ENCODE measurements around the gene OR6A2.

The OR6A2 gene

DNA sequence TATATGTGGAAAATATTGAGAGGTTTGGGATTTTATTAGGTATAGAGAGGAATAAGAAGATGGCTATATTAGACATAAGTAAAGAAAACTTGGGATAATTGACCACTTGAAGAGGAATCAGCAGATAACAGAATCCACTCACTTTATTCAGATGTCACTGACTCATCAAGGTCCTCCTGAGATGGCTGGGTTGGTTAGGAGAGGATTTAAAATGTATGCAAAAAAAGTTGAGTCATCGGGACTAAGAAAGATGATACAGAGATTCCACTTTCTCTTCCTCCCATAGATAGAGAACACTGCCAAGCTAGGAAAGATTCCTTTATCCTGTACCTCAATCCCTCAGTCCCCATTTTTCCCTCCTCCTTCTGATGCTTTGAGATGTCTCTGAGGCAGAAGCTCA, at the start of gene OR6A2:
Gene OR6A2, minus strand, starts transcription at position 288 of the 400 bp plus-strand sequence. CDS start 3,981 bp downstream, outside the sequence.
- Histone ChIP-seq H3K36me3 (ENCODE audit: control insufficient read depth, insufficient read depth, low read length) (no peaks in the 10 kb centered on the region), H3K27me3 (ENCODE audit: control insufficient read depth, insufficient read depth, low read length) (no peaks in the 10 kb centered on the region), H3K4me1 (ENCODE audit: control insufficient read depth, insufficient read depth, low read length) (no peaks in the 10 kb centered on the region), H3K9me3 (ENCODE audit: control insufficient read depth, insufficient read depth, low read length) (peaks cover 9% of the 10 kb centered on the region), H3K9ac (ENCODE audit: low read depth, low read length) (no peak within 1 kb of the TSS), H3K4me3 (ENCODE audit: low read depth, low read length) (no peak within 1 kb of the TSS)

DNA sequence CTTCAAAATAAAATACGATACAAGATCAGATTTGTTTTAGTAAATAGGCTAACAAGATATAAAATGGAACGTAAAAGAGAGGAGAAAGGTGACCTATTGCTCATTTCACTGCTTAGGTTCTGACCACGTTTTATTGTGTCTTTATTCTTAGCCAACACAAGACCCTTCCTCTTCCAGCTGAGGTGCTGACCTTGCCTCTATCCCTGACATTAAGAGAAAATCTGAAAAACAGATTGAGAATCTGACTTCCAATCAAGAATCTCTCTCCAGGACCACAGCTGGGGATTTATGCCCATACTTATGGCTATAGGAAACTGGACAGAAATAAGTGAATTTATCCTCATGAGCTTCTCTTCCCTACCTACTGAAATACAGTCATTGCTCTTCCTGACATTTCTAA, 45.9 kb upstream of the OR6A2 start, which contains the start of gene OR10A5:
Gene OR10A5, plus strand, starts transcription at position 301 of the 400 bp plus-strand sequence. Its CDS starts 0 bp downstream, at position 301.
- H3K27me3 ChIP-seq (ENCODE audit: control insufficient read depth, insufficient read depth, low read length), result no peaks in the 10 kb centered on the region
- peaks cover 8% of the 10 kb centered on the region for H3K4me1 ChIP-seq (ENCODE audit: control insufficient read depth, insufficient read depth, low read length)
- no peaks in the 10 kb centered on the region for H3K9me3 ChIP-seq (ENCODE audit: control insufficient read depth, insufficient read depth, low read length)
- no peak within 1 kb of the TSS for H3K9ac ChIP-seq (ENCODE audit: low read depth, low read length)
- H3K36me3 ChIP-seq (ENCODE audit: control insufficient read depth, insufficient read depth, low read length), result no peaks in the 10 kb centered on the region
- no peak within 1 kb of the TSS for H3K4me3 ChIP-seq (ENCODE audit: low read depth, low read length)

DNA sequence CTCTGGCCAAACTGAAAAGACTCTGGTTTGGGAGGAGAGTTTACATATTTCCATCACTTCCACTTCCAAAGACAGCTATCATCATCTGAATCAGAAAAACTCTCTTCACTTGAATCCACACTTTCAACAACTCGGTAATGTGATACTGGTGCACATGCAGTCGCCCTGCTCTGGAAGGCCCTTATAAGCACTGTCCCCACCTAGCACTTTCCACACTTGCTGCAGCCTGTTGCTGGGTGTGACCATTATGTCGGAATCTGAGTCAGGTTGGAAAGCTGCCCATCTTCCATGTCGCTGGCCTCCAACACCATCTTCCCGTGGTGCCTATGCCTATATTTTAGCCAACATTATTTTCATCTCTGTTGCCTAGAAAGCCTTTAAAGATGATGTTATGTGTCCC, 44.9 kb upstream of the OR6A2 start:
- H3K27me3 ChIP-seq (ENCODE audit: control insufficient read depth, insufficient read depth, low read length), result no peaks in the 10 kb centered on the region
- H3K4me3 ChIP-seq (ENCODE audit: low read depth, low read length), result no peak overlapping the region
- H3K9ac ChIP-seq (ENCODE audit: low read depth, low read length), result no peak overlapping the region
- no peaks in the 10 kb centered on the region for H3K36me3 ChIP-seq (ENCODE audit: control insufficient read depth, insufficient read depth, low read length)
- H3K9me3 ChIP-seq (ENCODE audit: control insufficient read depth, insufficient read depth, low read length), result no peaks in the 10 kb centered on the region
- H3K4me1 ChIP-seq (ENCODE audit: control insufficient read depth, insufficient read depth, low read length), result peaks cover 8% of the 10 kb centered on the region

DNA sequence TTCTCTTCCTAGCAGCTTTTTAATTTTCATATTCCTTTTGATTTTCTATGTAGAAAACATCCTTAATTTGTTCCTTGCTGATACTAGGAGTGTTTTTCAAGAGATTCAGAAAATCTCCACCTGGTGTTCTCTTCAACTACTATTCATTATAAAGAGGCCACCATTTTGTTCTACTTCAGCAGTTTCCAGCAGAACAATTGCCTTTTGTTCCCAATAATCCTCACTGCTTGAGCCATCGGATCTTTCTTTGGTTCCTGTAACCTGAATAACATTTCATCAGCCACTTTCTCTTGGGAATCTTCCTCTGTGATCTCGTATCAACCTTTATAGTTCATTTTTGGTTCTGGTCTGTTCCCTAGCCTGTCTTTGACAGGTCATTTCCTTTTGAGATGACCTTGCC, 44.2 kb upstream of the OR6A2 start:
- no peaks in the 10 kb centered on the region for H3K27me3 ChIP-seq (ENCODE audit: control insufficient read depth, insufficient read depth, low read length)
- H3K9me3 ChIP-seq (ENCODE audit: control insufficient read depth, insufficient read depth, low read length), result no peaks in the 10 kb centered on the region
- H3K9ac ChIP-seq (ENCODE audit: low read depth, low read length), result no peak overlapping the region
- H3K4me3 ChIP-seq (ENCODE audit: low read depth, low read length), result no peak overlapping the region
- peaks cover 8% of the 10 kb centered on the region for H3K4me1 ChIP-seq (ENCODE audit: control insufficient read depth, insufficient read depth, low read length)
- no peaks in the 10 kb centered on the region for H3K36me3 ChIP-seq (ENCODE audit: control insufficient read depth, insufficient read depth, low read length)

DNA sequence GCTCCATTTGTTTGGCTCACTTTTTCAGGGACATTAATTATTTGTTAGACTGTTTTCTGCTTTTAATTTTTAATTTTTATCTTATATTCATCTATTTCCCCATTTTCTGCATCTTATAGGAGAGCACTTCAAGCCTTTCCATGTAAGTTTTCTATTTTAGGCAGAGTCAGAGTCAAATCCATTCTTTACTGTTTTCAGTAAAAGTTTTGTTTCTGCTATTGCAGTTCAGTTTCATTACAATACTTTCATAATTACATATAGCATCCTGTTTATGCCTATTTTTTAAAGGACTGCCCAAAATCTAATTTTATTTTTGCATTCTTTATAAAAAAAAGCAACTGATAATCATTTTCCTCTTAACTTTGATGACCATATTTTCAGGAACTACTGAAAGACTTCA, 42.2 kb upstream of the OR6A2 start:
- no peak overlapping the region for H3K4me3 ChIP-seq (ENCODE audit: low read depth, low read length)
- no peaks in the 10 kb centered on the region for H3K9me3 ChIP-seq (ENCODE audit: control insufficient read depth, insufficient read depth, low read length)
- no peaks in the 10 kb centered on the region for H3K27me3 ChIP-seq (ENCODE audit: control insufficient read depth, insufficient read depth, low read length)
- H3K36me3 ChIP-seq (ENCODE audit: control insufficient read depth, insufficient read depth, low read length), result no peaks in the 10 kb centered on the region
- H3K4me1 ChIP-seq (ENCODE audit: control insufficient read depth, insufficient read depth, low read length), result peaks cover 3% of the 10 kb centered on the region
- no peak overlapping the region for H3K9ac ChIP-seq (ENCODE audit: low read depth, low read length)

DNA sequence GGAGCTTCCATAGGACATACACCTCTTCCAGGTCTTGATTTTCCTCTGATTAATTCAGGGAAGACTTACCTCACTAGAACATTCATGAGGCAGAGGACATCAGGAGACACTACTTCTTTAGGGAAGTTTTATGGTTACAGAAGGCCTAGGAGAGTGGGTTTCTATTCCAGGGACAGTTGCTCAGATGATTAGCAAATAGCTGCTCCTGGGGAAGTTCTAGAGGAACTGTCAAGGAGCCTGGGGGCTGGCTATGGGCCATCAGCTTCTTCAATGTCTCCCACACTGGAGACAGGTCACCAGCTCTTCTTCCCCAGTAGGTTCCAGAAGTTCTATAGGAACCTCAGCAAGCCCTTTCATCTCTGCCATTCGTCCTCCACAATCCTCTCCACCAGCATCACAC, 34.5 kb upstream of the OR6A2 start:
- Histone ChIP-seq H3K9me3 (ENCODE audit: control insufficient read depth, insufficient read depth, low read length) (no peaks in the 10 kb centered on the region), H3K36me3 (ENCODE audit: control insufficient read depth, insufficient read depth, low read length) (no peaks in the 10 kb centered on the region)

DNA sequence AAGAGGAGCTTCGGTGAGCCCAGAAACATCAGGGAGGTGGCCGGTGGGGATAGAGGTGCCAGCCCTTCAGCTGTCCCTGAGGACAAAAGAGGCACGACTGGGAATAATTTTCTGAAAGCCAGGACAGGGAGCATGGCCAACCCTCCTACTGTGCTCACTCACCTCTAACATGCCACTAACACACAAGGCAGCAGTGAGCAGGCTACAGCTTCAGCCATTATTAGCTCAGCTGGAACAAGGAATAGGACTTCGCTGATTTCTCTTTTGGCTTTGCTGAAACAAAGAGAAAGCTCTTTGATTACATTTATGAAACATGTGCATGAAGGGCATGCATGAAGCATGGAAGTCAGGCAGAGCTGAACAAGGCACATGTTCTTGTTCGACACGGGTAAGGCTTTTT, 33.9 kb upstream of the OR6A2 start:
- Histone ChIP-seq H3K9me3 (ENCODE audit: control insufficient read depth, insufficient read depth, low read length) (no peaks in the 10 kb centered on the region), H3K4me1 (ENCODE audit: control insufficient read depth, insufficient read depth, low read length) (no peaks in the 10 kb centered on the region), H3K27me3 (ENCODE audit: control insufficient read depth, insufficient read depth, low read length) (no peaks in the 10 kb centered on the region), H3K4me3 (ENCODE audit: low read depth, low read length) (no peak overlapping the region), H3K9ac (ENCODE audit: low read depth, low read length) (no peak overlapping the region), H3K36me3 (ENCODE audit: control insufficient read depth, insufficient read depth, low read length) (no peaks in the 10 kb centered on the region)

More for the DNA sequence above, 34.5 kb upstream of the OR6A2 start:
- H3K4me1 ChIP-seq (ENCODE audit: control insufficient read depth, insufficient read depth, low read length), result no peaks in the 10 kb centered on the region
- H3K9ac ChIP-seq (ENCODE audit: low read depth, low read length), result no peak overlapping the region
- H3K4me3 ChIP-seq (ENCODE audit: low read depth, low read length), result no peak overlapping the region
- H3K27me3 ChIP-seq (ENCODE audit: control insufficient read depth, insufficient read depth, low read length), result no peaks in the 10 kb centered on the region

DNA sequence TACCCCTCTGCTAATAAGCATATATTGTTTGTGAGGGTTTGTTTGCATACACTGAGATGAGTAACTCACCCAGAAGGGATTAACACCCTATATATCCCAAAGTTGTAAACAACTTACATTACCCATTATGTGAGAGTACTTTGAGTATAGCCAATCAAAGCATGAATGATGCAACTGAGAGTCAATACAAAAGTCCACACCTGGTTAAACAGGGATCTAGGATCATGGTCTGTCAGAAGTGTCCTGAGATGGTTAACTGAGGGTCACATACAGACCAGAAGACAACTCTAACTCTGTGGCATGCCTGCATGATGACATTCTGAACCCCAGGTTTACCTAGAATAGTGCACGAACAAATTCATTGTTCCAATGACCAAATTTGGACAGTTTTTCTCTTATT, 28.6 kb upstream of the OR6A2 start:
- H3K36me3 ChIP-seq (ENCODE audit: control insufficient read depth, insufficient read depth, low read length), result no peaks in the 10 kb centered on the region
- no peak overlapping the region for H3K4me3 ChIP-seq (ENCODE audit: low read depth, low read length)

DNA sequence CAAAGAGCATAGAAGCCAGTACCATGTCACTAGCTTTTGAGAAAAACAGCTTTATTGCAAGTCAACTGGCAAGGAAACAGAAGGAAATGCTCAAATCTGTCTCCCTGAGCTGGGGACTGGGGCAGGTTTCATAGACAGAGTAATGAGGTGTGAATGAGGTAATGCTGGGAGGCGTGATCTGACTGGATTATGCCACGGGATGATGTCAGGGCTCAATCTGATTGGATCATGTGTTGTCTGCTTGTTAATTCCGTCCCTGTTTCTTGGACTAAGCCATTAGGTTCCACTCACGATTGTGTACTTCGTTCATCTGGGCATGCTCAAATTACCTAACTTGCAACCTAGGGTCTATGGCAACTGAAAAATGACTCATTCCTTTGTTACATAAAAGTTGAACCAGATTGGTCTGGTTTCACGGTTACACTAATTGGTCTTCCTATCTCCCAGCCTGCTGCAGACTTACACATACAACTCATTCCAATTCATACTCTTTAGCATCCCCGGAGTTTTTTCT, 25.8 kb upstream of the OR6A2 start:
- no peaks in the 10 kb centered on the region for H3K4me1 ChIP-seq (ENCODE audit: control insufficient read depth, insufficient read depth, low read length)
- no peaks in the 10 kb centered on the region for H3K27me3 ChIP-seq (ENCODE audit: control insufficient read depth, insufficient read depth, low read length)
- H3K36me3 ChIP-seq (ENCODE audit: control insufficient read depth, insufficient read depth, low read length), result no peaks in the 10 kb centered on the region
- H3K4me3 ChIP-seq (ENCODE audit: low read depth, low read length), result no peak overlapping the region
- H3K9ac ChIP-seq (ENCODE audit: low read depth, low read length), result no peak overlapping the region
- H3K9me3 ChIP-seq (ENCODE audit: control insufficient read depth, insufficient read depth, low read length), result no peaks in the 10 kb centered on the region

More for the DNA sequence above, 28.6 kb upstream of the OR6A2 start:
- H3K4me1 ChIP-seq (ENCODE audit: control insufficient read depth, insufficient read depth, low read length), result no peaks in the 10 kb centered on the region
- no peaks in the 10 kb centered on the region for H3K27me3 ChIP-seq (ENCODE audit: control insufficient read depth, insufficient read depth, low read length)
- H3K9ac ChIP-seq (ENCODE audit: low read depth, low read length), result no peak overlapping the region
- no peaks in the 10 kb centered on the region for H3K9me3 ChIP-seq (ENCODE audit: control insufficient read depth, insufficient read depth, low read length)

DNA sequence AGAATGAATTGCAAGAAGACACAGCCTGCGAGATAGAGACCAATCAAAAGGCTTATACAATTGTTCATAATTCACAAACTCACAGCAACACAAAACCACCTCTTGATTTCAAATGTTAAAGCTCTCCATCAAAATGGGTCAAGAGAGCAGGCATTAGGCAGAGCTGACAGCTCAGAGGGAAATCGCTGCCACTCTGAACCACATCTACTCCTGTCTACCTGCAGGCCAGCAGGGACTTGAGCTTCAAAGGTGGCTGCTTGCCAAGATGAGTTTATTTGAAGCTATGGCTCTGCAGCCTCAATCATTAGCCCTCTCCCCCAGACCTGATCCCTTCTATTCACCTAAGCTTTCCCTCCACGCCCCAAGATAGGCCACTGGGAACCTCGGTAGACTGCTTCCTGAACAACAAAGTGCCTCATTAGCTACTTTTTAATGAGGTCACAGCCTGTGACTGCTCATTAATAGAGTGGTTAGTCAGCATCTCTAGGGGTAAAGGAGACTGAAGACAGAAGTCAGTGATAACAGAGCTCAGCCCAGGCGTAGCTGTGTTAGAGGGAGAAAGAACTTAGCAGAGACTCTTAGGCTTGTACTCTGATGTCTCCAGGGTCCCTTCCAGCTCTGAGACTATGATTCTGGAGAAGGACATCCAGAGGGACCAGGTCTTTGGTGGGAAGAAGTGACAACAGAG, 24.8 kb upstream of the OR6A2 start:
- Histone ChIP-seq H3K36me3 (ENCODE audit: control insufficient read depth, insufficient read depth, low read length) (no peaks in the 10 kb centered on the region), H3K9me3 (ENCODE audit: control insufficient read depth, insufficient read depth, low read length) (no peaks in the 10 kb centered on the region), H3K9ac (ENCODE audit: low read depth, low read length) (no peak overlapping the region), H3K4me3 (ENCODE audit: low read depth, low read length) (no peak overlapping the region), H3K27me3 (ENCODE audit: control insufficient read depth, insufficient read depth, low read length) (no peaks in the 10 kb centered on the region), H3K4me1 (ENCODE audit: control insufficient read depth, insufficient read depth, low read length) (no peaks in the 10 kb centered on the region)

DNA sequence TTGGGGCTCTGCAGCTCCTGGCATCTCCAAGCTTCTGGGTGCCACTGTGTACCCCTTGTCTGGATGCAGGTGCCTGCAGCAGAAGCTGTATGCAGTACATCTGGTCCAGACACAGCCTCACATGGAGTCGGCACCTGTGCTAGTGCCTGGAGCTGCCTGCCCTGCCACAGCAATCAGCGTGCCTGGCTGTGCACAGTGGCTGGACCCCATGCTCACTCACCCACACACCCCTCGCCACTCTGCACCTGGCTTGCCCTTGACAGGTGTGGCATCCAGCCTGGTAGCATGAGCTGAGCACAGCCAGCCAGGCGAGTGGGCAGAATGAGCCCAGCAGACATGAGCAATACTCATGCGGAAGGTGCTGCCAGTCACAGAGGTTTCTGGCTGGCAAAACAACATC, 19.5 kb upstream of the OR6A2 start:
- Histone ChIP-seq H3K4me3 (ENCODE audit: low read depth, low read length) (no peak overlapping the region), H3K36me3 (ENCODE audit: control insufficient read depth, insufficient read depth, low read length) (no peaks in the 10 kb centered on the region), H3K4me1 (ENCODE audit: control insufficient read depth, insufficient read depth, low read length) (no peaks in the 10 kb centered on the region), H3K27me3 (ENCODE audit: control insufficient read depth, insufficient read depth, low read length) (no peaks in the 10 kb centered on the region), H3K9ac (ENCODE audit: low read depth, low read length) (no peak overlapping the region), H3K9me3 (ENCODE audit: control insufficient read depth, insufficient read depth, low read length) (no peaks in the 10 kb centered on the region)

DNA sequence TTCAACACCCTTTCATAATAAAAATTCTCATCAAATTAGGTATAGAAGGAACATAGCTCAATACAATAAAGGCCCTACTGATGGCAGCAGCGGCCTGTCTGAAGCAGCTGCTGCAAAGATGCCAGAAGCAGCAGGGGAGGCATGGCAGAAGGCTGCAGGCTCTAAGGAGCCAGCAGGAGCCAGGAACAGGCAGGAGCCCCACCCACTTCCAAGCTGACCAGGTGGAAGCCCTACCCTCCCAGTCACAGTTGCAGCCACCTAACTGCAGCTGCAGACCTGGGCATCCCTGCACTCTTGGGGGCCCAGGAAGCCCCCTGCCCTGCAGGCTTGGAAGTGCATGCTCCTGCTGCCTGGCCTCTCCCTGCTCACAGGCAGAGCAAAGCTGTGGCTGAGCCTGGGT, 18.2 kb upstream of the OR6A2 start:
- Histone ChIP-seq H3K9ac (ENCODE audit: low read depth, low read length) (no peak overlapping the region), H3K27me3 (ENCODE audit: control insufficient read depth, insufficient read depth, low read length) (peaks cover under 1% of the 10 kb centered on the region), H3K4me1 (ENCODE audit: control insufficient read depth, insufficient read depth, low read length) (no peaks in the 10 kb centered on the region), H3K4me3 (ENCODE audit: low read depth, low read length) (no peak overlapping the region), H3K36me3 (ENCODE audit: control insufficient read depth, insufficient read depth, low read length) (no peaks in the 10 kb centered on the region), H3K9me3 (ENCODE audit: control insufficient read depth, insufficient read depth, low read length) (no peaks in the 10 kb centered on the region)
